Stimulated activated naive B cell treated with anti-CD40 and anti-IgM and Interleukin-4, amounts not matched to agents 10 μg/mL and 1 μg/mL and 100 μg/mL, for 72 hours (primary cell): Measurements from ENCODE around the gene MMD.

Experiments
- ATAC-seq, 2 donors: fragments of 150-1000 bp; cut with Tn5 transposase; replicated peaks; 2 replicates each; pipeline ENCODE4 v1.10.0; 2021; ENCODE audit warnings: moderate library complexity in 1 of 2
- DNase-seq: peaks from one replicate; pipeline ENCODE4 v3.0.0; 2021
- H3K27ac Mint-ChIP-seq: one replicate; pipeline ENCODE4 v1.8.0; 2022; ENCODE audit warnings: mild to moderate bottlenecking, mixed read lengths
- H3K27me3 Mint-ChIP-seq, 2 donors: one replicate each; pipeline ENCODE4 v1.8.0; 2022; ENCODE audit warnings: mixed read lengths in 2 of 2
- H3K36me3 Mint-ChIP-seq, 2 donors: one replicate each; pipeline ENCODE4 v1.8.0; 2022; ENCODE audit warnings: mixed read lengths in 2 of 2, mild to moderate bottlenecking in 1 of 2
- H3K4me1 Mint-ChIP-seq, 2 donors: one replicate each; pipeline ENCODE4 v1.8.0; 2022; ENCODE audit warnings: mixed read lengths in 2 of 2, mild to moderate bottlenecking in 1 of 2
- H3K4me3 Mint-ChIP-seq, 2 donors: one replicate each; pipeline ENCODE4 v1.8.0; 2022; ENCODE audit warnings: mild to moderate bottlenecking in 2 of 2, mixed read lengths in 2 of 2, moderate library complexity in 1 of 2
- H3K9me3 Mint-ChIP-seq, 2 donors: one replicate each; pipeline ENCODE4 v1.8.0; 2022; ENCODE audit warnings: mixed read lengths in 2 of 2, mild to moderate bottlenecking in 1 of 2

Gene MMD

GRCh38 chr17:55347341-55347740 lies 74.3 kb downstream of the MMD start:
- no peak for ATAC-seq

GRCh38 chr17:55346658-55347057 lies 75.0 kb downstream of the MMD start:
- Mint-ChIP-seq H3K4me1 (peaks cover 1 to 5% of the 10 kb centered on the region in 2 donors), H3K27me3 (peaks cover 22 to 33% of the 10 kb centered on the region in 2 donors), H3K9me3 (no peaks in the 10 kb centered on the region), H3K4me3 (no peak overlapping the region), H3K27ac (no peak overlapping the region), H3K36me3 (no peaks in the 10 kb centered on the region)
- DNase-seq (no peak), ATAC-seq (no peak)

More at GRCh38 chr17:55347341-55347740, 74.3 kb downstream of the MMD start:
- Mint-ChIP-seq H3K9me3 (no peaks in the 10 kb centered on the region), H3K36me3 (no peaks in the 10 kb centered on the region), H3K4me1 (peaks cover 1 to 5% of the 10 kb centered on the region in 2 donors), H3K27ac (no peak overlapping the region), H3K4me3 (no peak overlapping the region), H3K27me3 (peaks cover 22 to 33% of the 10 kb centered on the region in 2 donors)
- DNase-seq = no peak

GRCh38 chr17:55345132-55345531 lies 76.5 kb downstream of the MMD start:
- Mint-ChIP-seq H3K27me3 (peaks cover 27 to 40% of the 10 kb centered on the region in 2 donors), H3K4me1 (peaks cover 1 to 5% of the 10 kb centered on the region in 2 donors), H3K4me3 (no peak overlapping the region), H3K9me3 (no peaks in the 10 kb centered on the region), H3K27ac (no peak overlapping the region), H3K36me3 (no peaks in the 10 kb centered on the region)
- ATAC-seq (no peak), DNase-seq (no peak)

- ATAC-seq = peak; percentile 38 to 64
- H3K4me1 Mint-ChIP-seq = peaks cover 1 to 5% of the 10 kb centered on the region in 2 donors
- no peak for DNase-seq
These were observed 77.1 kb downstream of the MMD start for GRCh38 chr17:55344514-55344997.

GRCh38 chr17:55343900-55344513 lies 77.6 kb downstream of the MMD start:
- H3K27ac Mint-ChIP-seq = no peak overlapping the region
- no peak for ATAC-seq
- H3K27me3 Mint-ChIP-seq = peaks cover 37 to 51% of the 10 kb centered on the region in 2 donors
- no peaks in the 10 kb centered on the region for H3K36me3 Mint-ChIP-seq
- peaks cover 1 to 5% of the 10 kb centered on the region in 2 donors for H3K4me1 Mint-ChIP-seq
- no peak overlapping the region for H3K4me3 Mint-ChIP-seq
- H3K9me3 Mint-ChIP-seq = no peaks in the 10 kb centered on the region
- DNase-seq = no peak

More at GRCh38 chr17:55344514-55344997, 77.1 kb downstream of the MMD start:
- no peak overlapping the region for H3K27ac Mint-ChIP-seq
- peaks cover 33 to 45% of the 10 kb centered on the region in 2 donors for H3K27me3 Mint-ChIP-seq
- H3K36me3 Mint-ChIP-seq = no peaks in the 10 kb centered on the region
- no peaks in the 10 kb centered on the region for H3K9me3 Mint-ChIP-seq
- H3K4me3 Mint-ChIP-seq = no peak overlapping the region

GRCh38 chr17:55342800-55343585 lies 78.6 kb downstream of the MMD start:
- Mint-ChIP-seq H3K36me3 (no peaks in the 10 kb centered on the region), H3K4me3 (no peak overlapping the region), H3K27me3 (peaks cover 45 to 57% of the 10 kb centered on the region in 2 donors), H3K4me1 (no peaks in the 10 kb centered on the region), H3K9me3 (no peaks in the 10 kb centered on the region), H3K27ac (no peak overlapping the region)
- DNase-seq (no peak), ATAC-seq (no peak)
